Upper lobe of right lung (tissue), 1 donor: ENCODE results near the gene CFAP58. TPM values are rescaled to one million over a fixed set of nuclear protein-coding genes. Genes with fewer than 3 reads are reported as not detected.

Experiments used
- ATAC-seq: fragments of 200-7000 bp; cut with Tn5 transposase; one replicate; pipeline ENCODE4 v1.9.1; 2020; ENCODE audit warnings: mild to moderate bottlenecking, moderate library complexity
- DNase-seq: peaks from one replicate; pipeline ENCODE4 v3.0.0-alpha.2; 2020
- H3K27ac ChIP-seq: fragments of 200-600 bp; one replicate; pipeline ENCODE4 v1.8.0; 2022
- H3K27me3 ChIP-seq: fragments of 200-600 bp; one replicate; pipeline ENCODE4 v1.8.0; 2022; ENCODE audit warnings: mild to moderate bottlenecking
- H3K36me3 ChIP-seq: fragments of 200-600 bp; one replicate; pipeline ENCODE4 v1.8.0; 2022
- H3K4me1 ChIP-seq: fragments of 200-600 bp; one replicate; pipeline ENCODE4 v1.8.0; 2022
- H3K4me3 ChIP-seq: fragments of 200-600 bp; one replicate; pipeline ENCODE4 v1.8.0; 2022; ENCODE audit warnings: mild to moderate bottlenecking
- H3K9me3 ChIP-seq: fragments of 200-600 bp; one replicate; pipeline ENCODE4 v1.8.0; 2022
- CTCF ChIP-seq: fragments of 200-600 bp; IDR thresholded peaks from one replicate; pipeline ENCODE4 v1.8.0; 2022; ENCODE audit warnings: antibody characterized with exemption
- intact Hi-C: fragments of 100-400 bp; cut with DNase I; formaldehyde crosslinking; loops from one replicate; pipeline ENCODE4 v1.11.0; 2022
- total RNA-seq: library from RNA; stranded (reverse); fragmentation: NEBNext Ultra II Directional; extraction: Animal tissue kit (Norgen Biotek cat#: 25700); gene quantifications from one replicate; pipeline ENCODE4 v1.2.1, GENCODE V29; 2021
- donor health status: DM: no; HTN: yes; CAD: no; lungs with severe emphysema.

CFAP58 gene
- total RNA-seq, 1 donor from 2014 or later, result 0.14 TPM

- no peak for TF ChIP-seq CTCF
- Histone ChIP-seq H3K27ac (no peak overlapping the region), H3K4me3 (no peak overlapping the region), H3K9me3 (no peaks in the 10 kb centered on the region), H3K4me1 (no peaks in the 10 kb centered on the region), H3K36me3 (no peaks in the 10 kb centered on the region), H3K27me3 (no peaks in the 10 kb centered on the region)
- ATAC-seq, result no peak
- no peak for DNase-seq
- intact Hi-C loops, result no loop called here
Observed at GRCh38 chr10:104437226-104437625, 83.6 kb downstream of the CFAP58 start.

GRCh38 chr10:104440221-104440620 lies 86.6 kb downstream of the CFAP58 start:
- Histone ChIP-seq H3K36me3 (no peaks in the 10 kb centered on the region), H3K4me1 (no peaks in the 10 kb centered on the region), H3K27me3 (no peaks in the 10 kb centered on the region), H3K9me3 (no peaks in the 10 kb centered on the region), H3K4me3 (no peak overlapping the region), H3K27ac (no peak overlapping the region)
- intact Hi-C loops, result no loop called here
- TF ChIP-seq CTCF, result no peak
- ATAC-seq (no peak), DNase-seq (no peak)

- DNase-seq (no peak), ATAC-seq (no peak)
- Histone ChIP-seq H3K4me1 (no peaks in the 10 kb centered on the region), H3K27ac (no peak overlapping the region), H3K27me3 (no peaks in the 10 kb centered on the region), H3K36me3 (no peaks in the 10 kb centered on the region), H3K9me3 (no peaks in the 10 kb centered on the region), H3K4me3 (no peak overlapping the region)
- no peak for TF ChIP-seq CTCF
- intact Hi-C loops, result no loop called here
Observed at GRCh38 chr10:104441329-104442000, 87.8 kb downstream of the CFAP58 start.

- Histone ChIP-seq H3K36me3 (no peaks in the 10 kb centered on the region), H3K27ac (no peak overlapping the region), H3K27me3 (no peaks in the 10 kb centered on the region), H3K9me3 (no peaks in the 10 kb centered on the region), H3K4me1 (no peaks in the 10 kb centered on the region), H3K4me3 (no peak overlapping the region)
- intact Hi-C loops, result no loop called here
- no peak for DNase-seq
- no peak for ATAC-seq
- TF ChIP-seq CTCF, result no peak
Observed at GRCh38 chr10:104445359-104445758, 91.7 kb downstream of the CFAP58 start.

- DNase-seq (no peak), ATAC-seq (no peak)
- TF ChIP-seq CTCF, result no peak
- no peaks in the 10 kb centered on the region for H3K9me3 ChIP-seq
- no peak overlapping the region for H3K27ac ChIP-seq
- H3K36me3 ChIP-seq, result no peaks in the 10 kb centered on the region
- H3K27me3 ChIP-seq, result no peaks in the 10 kb centered on the region
- no peak overlapping the region for H3K4me3 ChIP-seq
- no peaks in the 10 kb centered on the region for H3K4me1 ChIP-seq
- intact Hi-C loops, result no loop called here
Observed at GRCh38 chr10:104446151-104446550, 92.5 kb downstream of the CFAP58 start.

GRCh38 chr10:104447331-104447730 lies 93.7 kb downstream of the CFAP58 start:
- Histone ChIP-seq H3K36me3 (no peaks in the 10 kb centered on the region), H3K4me1 (no peaks in the 10 kb centered on the region), H3K27ac (no peak overlapping the region), H3K9me3 (no peaks in the 10 kb centered on the region), H3K27me3 (no peaks in the 10 kb centered on the region), H3K4me3 (no peak overlapping the region)
- DNase-seq, result no peak
- ATAC-seq, result no peak
- no peak for TF ChIP-seq CTCF
- intact Hi-C loops, result no loop called here
